ENCODE data around the gene MYO1C.

Gene MYO1C

GRCh38 chr17:1473170-1473569 lies 19.3 kb downstream of the MYO1C start:
- POLR2A ChIA-PET (ENCODE audit: low non-redundant PET), result no interaction called here
- CTCF ChIA-PET, result no interaction called here
- H3K27ac ChIP-seq, result peak overlapping the region; percentile 47
- no peak for DNase-seq (ENCODE audit: low spot score)
- TF ChIP-seq CTCF (conservative IDR thresholded peaks at IDR 0.05; ENCODE audit: low read depth), result no peak

- DNase-seq (ENCODE audit: low spot score), result no peak
- ChIA-PET POLR2A (ENCODE audit: low non-redundant PET) (no interaction called here), CTCF (interaction anchor here (1.4 kb wide), 1 partner anchor 107 kb away, joined by 4 read pairs; no protein-coding TSS in a partner anchor)
- no peak for TF ChIP-seq CTCF (conservative IDR thresholded peaks at IDR 0.05; ENCODE audit: low read depth)
- H3K27ac ChIP-seq, result no peak overlapping the region
Observed at GRCh38 chr17:1471911-1472821, 20.3 kb downstream of the MYO1C start.

GRCh38 chr17:1471490-1471889 lies 21.0 kb downstream of the MYO1C start:
- TF ChIP-seq CTCF (conservative IDR thresholded peaks at IDR 0.05; ENCODE audit: low read depth), result no peak
- POLR2A ChIA-PET (ENCODE audit: low non-redundant PET), result no interaction called here
- DNase-seq (ENCODE audit: low spot score), result no peak
- H3K27ac ChIP-seq, result no peak overlapping the region
- CTCF ChIA-PET, result interaction anchor here (0.5 to 1.4 kb wide), 2 partner anchors 26 to 106 kb away, joined by 3 to 4 read pairs; no protein-coding TSS in a partner anchor

GRCh38 chr17:1470755-1471462 lies 21.6 kb downstream of the MYO1C start:
- no peak overlapping the region for H3K27ac ChIP-seq
- no peak for DNase-seq (ENCODE audit: low spot score)
- no peak for TF ChIP-seq CTCF (conservative IDR thresholded peaks at IDR 0.05; ENCODE audit: low read depth)
- CTCF ChIA-PET, result interaction anchor here (0.5 kb wide), 1 partner anchor 26 kb away, joined by 3 read pairs; no protein-coding TSS in a partner anchor
- POLR2A ChIA-PET (ENCODE audit: low non-redundant PET), result no interaction called here

- no peak for DNase-seq (ENCODE audit: low spot score)
- no peak for TF ChIP-seq CTCF (conservative IDR thresholded peaks at IDR 0.05; ENCODE audit: low read depth)
- CTCF ChIA-PET, result no interaction called here
- no peak overlapping the region for H3K27ac ChIP-seq
- POLR2A ChIA-PET (ENCODE audit: low non-redundant PET), result no interaction called here
Observed at GRCh38 chr17:1470071-1470754, 22.3 kb downstream of the MYO1C start.

- ChIA-PET CTCF (interaction anchor here (1.0 kb wide), 1 partner anchor 10 kb away, joined by 4 read pairs; no protein-coding TSS in a partner anchor), POLR2A (ENCODE audit: low non-redundant PET) (no interaction called here)
- DNase-seq (ENCODE audit: low spot score), result no peak
- H3K27ac ChIP-seq, result no peak overlapping the region
- no peak for TF ChIP-seq CTCF (conservative IDR thresholded peaks at IDR 0.05; ENCODE audit: low read depth)
Observed at GRCh38 chr17:1469231-1469852, 23.1 kb downstream of the MYO1C start.
